GM23248 (cell line): ENCODE measurements around the gene DNHD1. TPM values are rescaled to one million over a fixed set of nuclear protein-coding genes. Genes with fewer than 3 reads are reported as not detected.
A peak's percentile ranks its signal among the peaks of the same experiment; 100 is the strongest.

ENCODE experiments used
- DNase-seq: peaks from one replicate; pipeline ENCODE4 v3.0.0-alpha.2; 2015
- H2AFZ ChIP-seq: fragments of 200-600 bp; sonication (generic); 2 replicates; pipeline ENCODE4 v1.6.1; 2016; ENCODE audit warnings: antibody characterized with exemption
- H3F3A ChIP-seq: fragments of 200-600 bp; sonication (generic); 2 replicates; pipeline ENCODE4 v1.6.1; 2016; ENCODE audit warnings: mild to moderate bottlenecking, antibody characterized with exemption, mixed run types; ENCODE audit not compliant: insufficient read depth
- H3K27ac ChIP-seq: fragments of 200-600 bp; sonication (generic); 2 replicates; pipeline ENCODE4 v1.5.1; 2016; ENCODE audit warnings: mild to moderate bottlenecking
- H3K27me3 ChIP-seq: fragments of 200-600 bp; sonication (generic); replicated peaks from 2 replicates; pipeline ENCODE4 v1.6.1; 2016; ENCODE audit warnings: mild to moderate bottlenecking; ENCODE audit not compliant: insufficient read depth
- H3K36me3 ChIP-seq: fragments of 200-600 bp; sonication (generic); 2 replicates; pipeline ENCODE4 v1.6.1; 2016; ENCODE audit warnings: low read depth, mild to moderate bottlenecking
- H3K4me1 ChIP-seq: fragments of 200-600 bp; sonication (generic); 2 replicates; pipeline ENCODE4 v1.6.1; 2016; ENCODE audit warnings: mild to moderate bottlenecking; ENCODE audit not compliant: insufficient read depth
- H3K4me2 ChIP-seq: fragments of 200-600 bp; sonication (generic); one replicate; pipeline ENCODE4 v1.6.1; 2016; ENCODE audit warnings: mild to moderate bottlenecking; ENCODE audit not compliant: unreplicated experiment
- H3K4me3 ChIP-seq: fragments of 200-600 bp; sonication (generic); 2 replicates; pipeline ENCODE4 v1.5.1; 2016; ENCODE audit warnings: mild to moderate bottlenecking
- H3K79me2 ChIP-seq: fragments of 200-600 bp; sonication (generic); 2 replicates; pipeline ENCODE4 v1.6.1; 2016; ENCODE audit warnings: mild to moderate bottlenecking; ENCODE audit not compliant: insufficient read depth
- H3K9ac ChIP-seq: fragments of 200-600 bp; sonication (generic); 2 replicates; pipeline ENCODE4 v1.6.1; 2016; ENCODE audit warnings: mild to moderate bottlenecking
- H3K9me2 ChIP-seq: fragments of 200-600 bp; sonication (generic); 2 replicates; pipeline ENCODE4 v1.6.1; 2016; ENCODE audit warnings: mixed run types, mild to moderate bottlenecking, moderate library complexity; ENCODE audit not compliant: insufficient read depth
- H3K9me3 ChIP-seq: fragments of 200-600 bp; sonication (generic); one replicate; pipeline ENCODE4 v1.6.1; 2017; ENCODE audit warnings: low read depth
- H4K20me1 ChIP-seq: fragments of 200-600 bp; sonication (generic); 2 replicates; pipeline ENCODE4 v1.6.0; 2016; ENCODE audit not compliant: insufficient read depth
- EZH2 ChIP-seq: fragments of 200-600 bp; sonication (generic); IDR thresholded peaks from 2 replicates; pipeline ENCODE4 v1.6.1; 2018; ENCODE audit warnings: antibody characterized with exemption, mild to moderate bottlenecking; ENCODE audit not compliant: insufficient read depth, poor library complexity, severe bottlenecking
- EZH2phosphoT487 ChIP-seq: fragments of 200-600 bp; sonication (generic); IDR thresholded peaks from 2 replicates; pipeline ENCODE4 v1.6.1; 2018; ENCODE audit warnings: antibody characterized with exemption, moderate library complexity, mild to moderate bottlenecking, low read depth; ENCODE audit not compliant: insufficient read depth
- WGBS, 2 experiments: methylation state at CpG; one replicate each; pipeline ENCODE4 v1.1.6; 2015 to 2017; ENCODE audit warnings: low lambda C conversion rate in 2 of 2, low coverage in 1 of 2; ENCODE audit errors: missing lambda C conversion rate in 2 of 2; 5-methylcytosine and 5-hydroxymethylcytosine counted together
- in situ Hi-C: fragments of 300-500 bp; cut with MboI; formaldehyde crosslinking; loops from 2 replicates; pipeline ENCODE4 v1.15.0; 2020
- polyA plus RNA-seq: library from polyadenylated mRNA; unstranded; fragments of >200 nt; fragmentation: Nextera tagmentation; extraction: Ambion mirVana; gene quantifications from 2 replicates; pipeline ENCODE4 v1.2.1, GENCODE V29; 2016
- total RNA-seq: library from RNA; depleted of rRNA; stranded (reverse); fragments of >200 nt; shearing (Covaris generic); gene quantifications from 2 replicates; pipeline ENCODE4 v1.2.3, GENCODE V29; 2014

The DNHD1 gene
- total and polyA plus RNA-seq, 2 experiments from 2014 or later = 1.1 to 2.2 TPM

DNA sequence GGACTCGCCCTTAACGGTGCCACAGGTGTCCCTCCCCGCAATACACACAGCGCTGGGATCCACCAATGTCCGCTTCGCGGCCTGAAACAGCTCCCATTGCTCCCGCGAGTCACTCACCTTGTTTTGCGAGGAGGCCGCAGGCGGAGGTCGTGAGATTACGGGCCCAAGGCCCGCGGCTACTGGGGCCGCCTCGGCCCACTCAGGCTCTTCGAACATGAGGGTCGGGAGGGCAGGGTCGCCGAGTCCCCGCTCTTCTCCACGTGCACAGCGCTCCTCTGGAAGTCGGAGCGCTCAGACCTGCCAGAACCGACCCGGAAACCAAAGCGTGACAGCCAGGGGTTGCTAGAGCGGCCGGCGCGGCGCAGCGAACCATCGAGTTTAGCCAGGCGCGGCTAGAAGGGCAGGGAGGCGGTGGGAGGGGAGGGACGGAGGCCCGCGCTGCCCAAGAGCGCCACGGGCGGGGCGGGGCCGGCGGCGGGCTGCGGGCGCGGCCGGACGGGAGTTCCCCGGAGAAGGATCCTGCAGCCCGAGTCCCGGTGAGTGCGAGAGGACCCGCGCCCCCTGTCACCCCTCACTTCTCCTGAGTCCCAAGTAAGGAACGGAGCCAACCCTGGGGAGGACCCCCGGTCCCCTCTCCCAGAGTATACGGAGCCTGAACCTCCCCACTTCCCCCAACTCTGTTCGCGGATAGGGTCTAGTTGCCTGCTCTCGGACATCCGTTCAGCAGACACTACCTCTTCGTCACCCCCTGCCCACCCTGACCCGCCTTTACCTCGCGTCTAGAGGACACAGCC lies 106.4 kb downstream of the DNHD1 start, which contains the start of the genes ILK and RRP8:
Gene ILK, plus strand, starts transcription at position 488 of the 794 bp plus-strand sequence. CDS start 498 bp downstream, outside the sequence.
Gene RRP8, minus strand, starts transcription at position 330 of the 794 bp plus-strand sequence. Its CDS starts 114 bp downstream, at position 216.
- peak within 1 kb of the TSS; percentile 88 for H3K9ac ChIP-seq
- no peaks in the 10 kb centered on the region for H3K27me3 ChIP-seq
- peaks cover 97% of the 10 kb centered on the region for H3K79me2 ChIP-seq
- peaks cover 43% of the 10 kb centered on the region for H3F3A ChIP-seq
- no peaks in the 10 kb centered on the region for H4K20me1 ChIP-seq
- H3K9me3 ChIP-seq = no peaks in the 10 kb centered on the region
- H3K4me3 ChIP-seq = peak within 1 kb of the TSS; percentile 96
- DNase-seq = peak; percentile 96
- peak within 1 kb of the TSS; percentile 90 for H2AFZ ChIP-seq
- H3K4me1 ChIP-seq = peaks cover 38% of the 10 kb centered on the region
- no peaks in the 10 kb centered on the region for H3K9me2 ChIP-seq
- WGBS, 2 experiments = 1% methylated on average over 52 to 65 of the region's 72 CpGs
- TF ChIP-seq EZH2 (no peak), EZH2phosphoT487 (no peak)
- peak within 1 kb of the TSS; percentile 98 for H3K4me2 ChIP-seq
- H3K27ac ChIP-seq = peak within 1 kb of the TSS; percentile 77
- H3K36me3 ChIP-seq = peaks cover 27% of the 10 kb centered on the region; the same call in 1 of the 2 replicates
- in situ Hi-C loops = no loop called here

DNA sequence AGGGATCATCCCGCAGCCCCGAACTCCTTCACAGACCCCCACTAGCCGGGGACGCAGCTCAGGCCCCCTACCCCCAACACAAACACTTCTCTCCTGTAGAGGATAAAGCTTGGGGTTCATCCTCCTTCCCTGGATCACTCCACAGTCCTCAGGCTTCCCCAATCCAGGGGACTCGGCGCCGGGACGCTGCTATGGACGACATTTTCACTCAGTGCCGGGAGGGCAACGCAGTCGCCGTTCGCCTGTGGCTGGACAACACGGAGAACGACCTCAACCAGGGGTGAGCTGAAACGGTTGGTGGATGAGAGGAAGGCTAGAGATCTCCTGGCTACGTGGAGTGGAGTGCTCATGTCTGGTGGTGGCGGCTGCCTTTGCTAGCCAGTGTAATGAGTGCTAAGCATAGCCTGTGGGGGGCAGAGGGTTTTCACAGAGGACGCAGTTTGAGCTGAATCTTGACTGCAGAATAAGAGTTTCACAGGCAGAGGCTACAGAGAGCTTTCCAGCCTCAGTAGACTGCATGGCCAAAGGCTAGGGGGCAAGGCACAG lies 107.1 kb downstream of the DNHD1 start:
- peaks cover 29% of the 10 kb centered on the region; the same call in 1 of the 2 replicates for H3K36me3 ChIP-seq
- peaks cover 38% of the 10 kb centered on the region for H3K4me1 ChIP-seq
- peak; percentile 82 for DNase-seq

DNA sequence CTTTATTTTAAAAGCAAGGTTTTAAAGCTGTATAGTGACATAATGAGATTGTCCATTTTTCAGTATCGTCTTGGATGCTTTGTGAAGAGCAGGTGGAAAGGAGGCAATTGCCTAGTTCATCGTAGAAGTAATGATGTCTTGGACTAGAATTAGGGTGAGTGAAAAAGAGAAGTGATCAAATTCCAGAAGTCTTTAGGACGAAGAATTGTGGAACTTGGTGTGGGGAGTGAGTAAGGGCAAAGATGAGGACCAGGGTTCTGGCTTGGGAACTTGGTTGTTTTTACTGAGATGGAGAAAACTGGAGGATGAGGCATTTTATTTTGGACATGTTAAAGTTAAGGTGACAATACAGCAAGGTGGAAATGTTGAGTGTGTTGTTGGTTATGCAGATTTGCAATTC lies 107.7 kb downstream of the DNHD1 start:
- Histone ChIP-seq H3K27ac (peak overlapping the region; percentile 77), H4K20me1 (no peaks in the 10 kb centered on the region), H2AFZ (no peak overlapping the region), H3K9ac (peak overlapping the region; percentile 88), H3K9me2 (no peaks in the 10 kb centered on the region), H3F3A (peaks cover 55% of the 10 kb centered on the region), H3K36me3 (peaks cover 27% of the 10 kb centered on the region), H3K4me2 (peak overlapping the region; percentile 98), H3K79me2 (peaks cover 97% of the 10 kb centered on the region), H3K4me1 (peaks cover 38% of the 10 kb centered on the region), H3K9me3 (no peaks in the 10 kb centered on the region), H3K4me3 (peak overlapping the region; percentile 96), H3K27me3 (no peaks in the 10 kb centered on the region)
- TF ChIP-seq EZH2phosphoT487 (no peak), EZH2 (no peak)
- WGBS, 2 experiments = 2 to 3% methylated on average over 3 of the region's 3 CpGs
- no peak for DNase-seq
- in situ Hi-C loops = no loop called here

More for the DNA sequence above, 107.1 kb downstream of the DNHD1 start:
- whole genome bisulfite sequencing, 2 experiments = 1 to 2% methylated on average over 20 of the region's 20 CpGs
- H3K9me2 ChIP-seq = no peaks in the 10 kb centered on the region
- peak overlapping the region; percentile 77 for H3K27ac ChIP-seq
- no peaks in the 10 kb centered on the region for H3K9me3 ChIP-seq
- peak overlapping the region; percentile 88 for H3K9ac ChIP-seq
- peaks cover 48% of the 10 kb centered on the region for H3F3A ChIP-seq
- TF ChIP-seq EZH2phosphoT487 (no peak), EZH2 (no peak)
- in situ Hi-C loops = no loop called here
- peak overlapping the region; percentile 96 for H3K4me3 ChIP-seq
- peaks cover 97% of the 10 kb centered on the region for H3K79me2 ChIP-seq
- H3K4me2 ChIP-seq = peak overlapping the region; percentile 98
- no peaks in the 10 kb centered on the region for H3K27me3 ChIP-seq
- H2AFZ ChIP-seq = peak overlapping the region; percentile 90
- H4K20me1 ChIP-seq = no peaks in the 10 kb centered on the region

GRCh38 chr11:6606471-6607189 lies 109.5 kb downstream of the DNHD1 start:
- H3K9ac ChIP-seq = peak overlapping the region; percentile 88
- peaks cover 67% of the 10 kb centered on the region for H3F3A ChIP-seq
- peak overlapping the region; percentile 63 for H3K27ac ChIP-seq
- peak overlapping the region; percentile 98 for H3K4me2 ChIP-seq
- H3K27me3 ChIP-seq = no peaks in the 10 kb centered on the region
- H3K9me2 ChIP-seq = no peaks in the 10 kb centered on the region
- peaks cover 32% of the 10 kb centered on the region for H3K36me3 ChIP-seq
- H4K20me1 ChIP-seq = no peaks in the 10 kb centered on the region
- peaks cover 48% of the 10 kb centered on the region for H3K4me1 ChIP-seq
- TF ChIP-seq EZH2phosphoT487 (no peak), EZH2 (no peak)
- peak overlapping the region; percentile 7; the same call in 1 of the 2 replicates for H2AFZ ChIP-seq
- no peaks in the 10 kb centered on the region for H3K9me3 ChIP-seq
- DNase-seq = peak; percentile 94
- 7% methylated on average over 11 of the region's 11 CpGs for WGBS, 2 experiments
- in situ Hi-C loops = no loop called here
- H3K4me3 ChIP-seq = peak overlapping the region; percentile 96
- peaks cover 97% of the 10 kb centered on the region for H3K79me2 ChIP-seq
